ENCODE measurements around the gene PRM3.

PRM3 gene

GRCh38 chr16:11224096-11224893 is 49.1 kb downstream of the PRM3 start:
- peak; percentile 32 for DNase-seq (ENCODE audit: low spot score)

Measured in AG08395 (cell line).